UCSD-AML1 (cell line): ENCODE results near the gene DYSF.
"Not testable (repeated sequence)": the region's sequence is repeated elsewhere in the genome, so short reads cannot be mapped to it uniquely, and the experiment has no call there.

Experiments
- DNase-seq: peaks from one replicate; lab custom pipeline; 2025; ENCODE audit not compliant: unreplicated experiment; lab: John Stamatoyannopoulos, UW

DYSF gene

GRCh38 chr2:71634567-71634966 is 181.2 kb downstream of the DYSF start:
- DNase-seq: no peak

GRCh38 chr2:71635798-71636197 is 182.4 kb downstream of the DYSF start:
- DNase-seq: no peak

- DNase-seq: no peak
Measured at GRCh38 chr2:71637168-71637567, 183.8 kb downstream of the DYSF start.

GRCh38 chr2:71637736-71638135 is 184.4 kb downstream of the DYSF start:
- DNase-seq: no peak

- DNase-seq: no peak
Measured at GRCh38 chr2:71639735-71640134, 186.4 kb downstream of the DYSF start.

GRCh38 chr2:71640489-71640888 is 187.1 kb downstream of the DYSF start:
- DNase-seq: no peak

- DNase-seq: no peak
Measured at GRCh38 chr2:71643674-71644357, 190.5 kb downstream of the DYSF start.

- DNase-seq: no peak
Measured at GRCh38 chr2:71646028-71646427, 192.7 kb downstream of the DYSF start.

- no peak for DNase-seq
Measured at GRCh38 chr2:71647356-71647755, 194.0 kb downstream of the DYSF start.

- DNase-seq: no peak
Measured at GRCh38 chr2:71655498-71655897, 202.1 kb downstream of the DYSF start.

- DNase-seq: not testable (repeated sequence)
Measured at GRCh38 chr2:71658256-71658655, 204.9 kb downstream of the DYSF start.

GRCh38 chr2:71658771-71659170 is 205.4 kb downstream of the DYSF start:
- DNase-seq: no peak

GRCh38 chr2:71659868-71660518 is 206.6 kb downstream of the DYSF start:
- DNase-seq: no peak

- no peak for DNase-seq
Measured at GRCh38 chr2:71661782-71662181, 208.4 kb downstream of the DYSF start.

GRCh38 chr2:71662665-71663394 is 209.5 kb downstream of the DYSF start:
- no peak for DNase-seq

- no peak for DNase-seq
Measured at GRCh38 chr2:71664161-71664560, 210.8 kb downstream of the DYSF start.

GRCh38 chr2:71665168-71666093 is 212.1 kb downstream of the DYSF start:
- no peak for DNase-seq

GRCh38 chr2:71666094-71666474 is 212.7 kb downstream of the DYSF start:
- DNase-seq: no peak

- DNase-seq: no peak
Measured at GRCh38 chr2:71667256-71668182, 214.2 kb downstream of the DYSF start.
